Measurements from ENCODE around the gene UNC13B.
"Not testable (repeated sequence)": the region's sequence is repeated elsewhere in the genome, so short reads cannot be mapped to it uniquely, and the experiment has no call there.

Gene UNC13B

DNA sequence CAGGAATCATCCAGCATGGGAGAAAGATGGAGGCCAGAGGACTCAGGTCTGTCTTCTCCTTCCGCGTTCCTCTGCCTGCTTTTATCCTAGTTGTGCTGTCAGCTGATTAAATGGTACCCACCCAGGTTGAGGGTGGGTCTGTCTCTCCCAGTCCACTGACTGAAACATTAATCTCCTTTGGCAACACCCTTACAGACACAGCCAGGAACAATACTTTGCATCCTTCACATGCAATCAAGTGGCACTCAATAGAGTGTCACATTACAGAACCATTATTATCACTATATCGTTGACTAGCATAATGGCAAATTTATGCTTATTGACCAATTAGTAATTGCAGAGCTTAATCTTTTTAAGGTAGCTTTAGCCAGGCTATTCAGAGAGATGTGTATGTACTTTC lies 64.8 kb downstream of the UNC13B start:
- Mint-ChIP-seq H3K9me3 (peaks cover 0 to 8% of the 10 kb centered on the region in 2 donors), H3K36me3 (no peaks in the 10 kb centered on the region), H3K27me3 (peaks cover 0 to 7% of the 10 kb centered on the region in 2 donors), H3K27ac (no peak overlapping the region), H3K4me3 (no peak overlapping the region), H3K4me1 (no peaks in the 10 kb centered on the region)
- no peak for ATAC-seq (replicated peaks)
- no peak for DNase-seq

DNA sequence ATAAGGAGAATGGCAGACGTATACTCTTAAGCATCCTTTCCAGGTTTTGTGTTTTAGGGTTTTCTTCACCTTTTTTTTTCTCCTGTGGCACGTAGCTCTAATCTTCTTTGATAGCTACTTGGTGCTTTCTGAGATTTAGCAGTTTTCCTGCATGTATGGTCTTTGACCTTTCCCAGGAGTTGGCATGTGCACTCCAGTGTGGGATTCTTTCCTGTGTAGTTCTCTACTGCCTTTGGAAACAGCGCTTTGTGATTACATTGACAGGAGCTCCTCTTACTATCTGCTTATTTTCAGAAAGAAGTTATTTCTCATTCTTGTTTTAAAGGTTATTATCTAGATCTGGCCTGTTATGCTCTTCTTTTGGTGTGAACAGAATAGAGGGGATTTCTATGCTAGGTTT lies 65.5 kb downstream of the UNC13B start:
- DNase-seq (no peak), ATAC-seq (replicated peaks) (no peak)
- no peaks in the 10 kb centered on the region for H3K36me3 Mint-ChIP-seq
- H3K4me1 Mint-ChIP-seq, result no peaks in the 10 kb centered on the region
- peaks cover 0 to 8% of the 10 kb centered on the region in 2 donors for H3K9me3 Mint-ChIP-seq
- peaks cover 0 to 7% of the 10 kb centered on the region in 2 donors for H3K27me3 Mint-ChIP-seq
- H3K4me3 Mint-ChIP-seq, result no peak overlapping the region
- no peak overlapping the region for H3K27ac Mint-ChIP-seq

- H3K4me3 Mint-ChIP-seq, result no peak overlapping the region
- H3K36me3 Mint-ChIP-seq, result no peaks in the 10 kb centered on the region
- no peaks in the 10 kb centered on the region for H3K9me3 Mint-ChIP-seq
- H3K4me1 Mint-ChIP-seq, result no peaks in the 10 kb centered on the region
- DNase-seq, result no peak
- H3K27ac Mint-ChIP-seq, result no peak overlapping the region
- peaks cover 0 to 7% of the 10 kb centered on the region in 2 donors for H3K27me3 Mint-ChIP-seq
- ATAC-seq (replicated peaks), result no peak
These were observed 67.4 kb downstream of the UNC13B start for GRCh38 chr9:35229066-35229778.

DNA sequence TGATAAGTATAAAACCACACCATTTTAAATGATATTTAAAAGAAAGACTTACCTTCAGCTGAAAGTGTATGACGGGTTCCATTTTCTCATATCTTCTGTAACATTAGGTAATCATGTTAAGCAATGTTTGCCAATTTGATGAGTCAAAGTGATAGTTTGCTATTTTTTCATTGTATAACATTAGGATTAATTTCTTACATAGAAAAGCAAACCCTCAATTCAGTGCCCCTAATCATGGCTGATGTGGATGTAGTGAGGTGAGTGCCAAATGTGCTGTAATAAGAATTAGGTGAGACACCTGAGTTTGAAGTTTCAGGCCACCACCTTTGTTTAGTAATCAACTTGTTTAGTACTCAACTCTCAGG lies 68.0 kb downstream of the UNC13B start:
- Mint-ChIP-seq H3K27ac (no peak overlapping the region), H3K36me3 (no peaks in the 10 kb centered on the region), H3K27me3 (peaks cover 0 to 7% of the 10 kb centered on the region in 2 donors), H3K9me3 (no peaks in the 10 kb centered on the region), H3K4me3 (no peak overlapping the region), H3K4me1 (no peaks in the 10 kb centered on the region)
- ATAC-seq (replicated peaks) (no peak), DNase-seq (no peak)

- no peak for DNase-seq
- no peaks in the 10 kb centered on the region for H3K9me3 Mint-ChIP-seq
- no peak overlapping the region for H3K27ac Mint-ChIP-seq
- ATAC-seq (replicated peaks), result no peak
- no peak overlapping the region for H3K4me3 Mint-ChIP-seq
- no peaks in the 10 kb centered on the region for H3K36me3 Mint-ChIP-seq
- no peaks in the 10 kb centered on the region for H3K27me3 Mint-ChIP-seq
- H3K4me1 Mint-ChIP-seq, result no peaks in the 10 kb centered on the region
These were observed 71.2 kb downstream of the UNC13B start for GRCh38 chr9:35232867-35233544.

GRCh38 chr9:35236692-35237091 lies 74.9 kb downstream of the UNC13B start:
- Mint-ChIP-seq H3K27me3 (no peaks in the 10 kb centered on the region), H3K36me3 (peaks cover 2 to 3% of the 10 kb centered on the region in 2 donors), H3K9me3 (peaks cover 3 to 4% of the 10 kb centered on the region in 2 donors), H3K27ac (no peak overlapping the region), H3K4me3 (no peak overlapping the region), H3K4me1 (no peaks in the 10 kb centered on the region)
- no peak for ATAC-seq (replicated peaks)
- no peak for DNase-seq

DNA sequence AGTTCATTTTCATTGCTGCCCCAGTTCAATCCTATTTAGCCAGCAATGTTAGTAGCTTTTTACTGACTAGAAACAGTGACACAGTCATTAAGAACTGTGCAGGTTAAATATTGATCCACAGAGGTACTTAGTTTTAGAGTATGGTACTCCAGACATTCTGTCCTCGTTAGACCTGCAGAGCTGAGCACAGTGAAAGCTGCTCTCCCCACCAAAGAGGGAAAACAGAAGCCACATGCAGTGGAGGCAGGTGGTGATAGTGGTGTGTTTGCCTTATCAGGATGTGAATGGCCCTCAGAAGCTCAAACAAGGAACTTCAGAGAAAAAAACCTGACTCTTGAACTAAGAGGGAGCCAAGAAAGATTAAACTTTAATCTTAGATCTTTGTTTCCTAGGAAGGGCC lies 75.5 kb downstream of the UNC13B start:
- ATAC-seq (replicated peaks), result no peak
- DNase-seq, result no peak
- Mint-ChIP-seq H3K9me3 (peaks cover 3 to 4% of the 10 kb centered on the region in 2 donors), H3K27ac (no peak overlapping the region), H3K4me3 (no peak overlapping the region), H3K4me1 (no peaks in the 10 kb centered on the region), H3K36me3 (peaks cover 2 to 3% of the 10 kb centered on the region in 2 donors), H3K27me3 (no peaks in the 10 kb centered on the region)

GRCh38 chr9:35245945-35246344 lies 84.1 kb downstream of the UNC13B start:
- H3K4me3 Mint-ChIP-seq; H3K9me3 Mint-ChIP-seq; H3K4me1 Mint-ChIP-seq; DNase-seq; H3K27ac Mint-ChIP-seq; ATAC-seq (replicated peaks); H3K36me3 Mint-ChIP-seq: not testable (repeated sequence)
- H3K27me3 Mint-ChIP-seq, result peaks cover 15 to 22% of the 10 kb centered on the region in 2 donors

GRCh38 chr9:35253075-35253474 lies 91.3 kb downstream of the UNC13B start:
- H3K27me3 Mint-ChIP-seq, result peaks cover 12 to 22% of the 10 kb centered on the region in 2 donors
- DNase-seq, result no peak
- no peak for ATAC-seq (replicated peaks)
- no peaks in the 10 kb centered on the region for H3K4me1 Mint-ChIP-seq
- H3K9me3 Mint-ChIP-seq, result no peaks in the 10 kb centered on the region
- H3K4me3 Mint-ChIP-seq, result no peak overlapping the region
- no peaks in the 10 kb centered on the region for H3K36me3 Mint-ChIP-seq
- no peak overlapping the region for H3K27ac Mint-ChIP-seq

- H3K4me3 Mint-ChIP-seq, result no peak overlapping the region
These were observed 92.4 kb downstream of the UNC13B start for GRCh38 chr9:35254237-35254636.

DNA sequence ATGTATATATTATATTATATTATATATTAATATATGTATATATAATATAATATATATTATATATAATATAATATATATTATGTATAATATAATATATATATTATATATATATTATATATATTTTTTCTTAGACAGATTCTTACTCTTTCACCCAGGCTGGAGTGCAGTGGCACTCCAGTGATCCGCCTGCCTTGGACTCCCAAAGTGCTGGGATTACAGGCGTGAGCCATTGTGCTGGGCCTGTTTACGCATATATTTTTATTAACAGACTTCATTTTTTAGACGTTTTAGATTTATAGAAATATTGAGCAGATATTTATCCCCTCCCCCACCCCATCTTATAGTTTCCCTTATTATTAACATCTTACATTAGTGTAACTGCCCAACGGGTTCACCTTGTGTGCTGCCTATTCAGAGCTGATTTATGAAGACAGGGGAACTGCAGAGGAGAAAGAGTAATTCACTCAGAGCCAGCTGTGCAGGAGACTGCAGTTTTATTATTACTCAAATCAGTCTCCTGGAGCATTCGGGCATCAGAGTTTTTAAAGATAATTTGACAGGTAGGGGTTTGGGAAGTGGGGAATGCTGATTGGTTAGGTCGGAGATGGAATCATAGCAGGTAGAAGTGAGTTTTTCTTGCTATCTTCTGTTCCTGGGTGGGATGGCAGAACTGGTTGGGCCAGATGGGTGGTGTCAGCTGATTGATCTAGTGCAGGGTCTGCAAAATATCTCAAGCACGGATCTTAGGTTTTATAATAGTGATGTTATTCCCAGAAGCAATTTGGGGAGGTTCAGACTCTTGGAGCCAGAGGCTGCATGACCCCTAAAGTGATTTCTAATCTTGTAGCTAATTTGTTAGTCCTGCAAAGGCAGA lies 93.4 kb downstream of the UNC13B start:
- Mint-ChIP-seq H3K4me1 (no peaks in the 10 kb centered on the region), H3K36me3 (no peaks in the 10 kb centered on the region), H3K9me3 (no peaks in the 10 kb centered on the region), H3K27ac (peak overlapping the region; percentile 25), H3K4me3 (no peak overlapping the region), H3K27me3 (peaks cover 0 to 3% of the 10 kb centered on the region in 2 donors)
- ATAC-seq (replicated peaks) (no peak), DNase-seq (no peak)

More at GRCh38 chr9:35254237-35254636, 92.4 kb downstream of the UNC13B start:
- H3K4me1 Mint-ChIP-seq, result no peaks in the 10 kb centered on the region
- no peak for ATAC-seq (replicated peaks)
- no peak for DNase-seq
- H3K36me3 Mint-ChIP-seq, result no peaks in the 10 kb centered on the region
- peaks cover under 1 to 13% of the 10 kb centered on the region in 2 donors for H3K27me3 Mint-ChIP-seq
- no peaks in the 10 kb centered on the region for H3K9me3 Mint-ChIP-seq
- H3K27ac Mint-ChIP-seq, result no peak overlapping the region

DNA sequence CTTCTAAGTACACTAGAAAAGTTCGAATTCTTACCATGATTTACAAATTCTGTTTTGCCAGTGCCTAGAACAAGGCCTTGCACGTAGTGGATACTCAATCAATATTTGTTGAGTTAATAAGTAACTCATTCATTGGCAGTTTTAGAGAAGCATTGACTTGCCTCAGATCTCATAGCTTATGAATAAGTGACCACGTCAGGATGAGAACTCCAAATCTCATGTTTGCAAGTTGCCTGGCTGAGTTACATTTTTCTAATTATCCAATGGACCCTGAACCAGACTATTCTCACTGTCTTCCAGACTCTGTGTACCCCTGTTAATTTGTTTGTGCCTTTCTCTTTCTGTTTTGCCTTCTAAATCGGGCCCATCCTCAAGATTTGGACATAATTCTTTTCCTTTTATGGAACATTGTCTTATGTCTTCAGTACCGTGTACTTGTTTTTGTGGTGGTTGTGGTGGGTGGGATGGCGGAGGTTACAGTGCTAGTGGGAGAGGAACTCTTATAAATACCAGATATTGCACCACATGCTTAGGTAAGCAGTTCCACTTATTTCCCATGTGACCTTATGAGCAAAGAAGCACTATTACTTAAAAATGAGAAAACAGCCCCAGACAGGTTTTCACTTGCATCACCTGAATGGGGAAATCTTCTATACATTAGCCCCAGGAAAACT lies 96.3 kb downstream of the UNC13B start:
- peaks cover 4 to 7% of the 10 kb centered on the region in 2 donors for H3K27me3 Mint-ChIP-seq
- no peak overlapping the region for H3K27ac Mint-ChIP-seq
- H3K36me3 Mint-ChIP-seq, result no peaks in the 10 kb centered on the region
- H3K4me1 Mint-ChIP-seq, result no peaks in the 10 kb centered on the region
- H3K9me3 Mint-ChIP-seq, result no peaks in the 10 kb centered on the region
- no peak for DNase-seq
- no peak for ATAC-seq (replicated peaks)
- H3K4me3 Mint-ChIP-seq, result no peak overlapping the region

GRCh38 chr9:35258660-35259474 lies 97.1 kb downstream of the UNC13B start:
- H3K36me3 Mint-ChIP-seq, result no peaks in the 10 kb centered on the region
- ATAC-seq (replicated peaks) (peak in 1 of 2 donors; percentile 55), DNase-seq (no peak)
- no peak overlapping the region for H3K4me3 Mint-ChIP-seq
- peaks cover 4 to 10% of the 10 kb centered on the region in 2 donors for H3K27me3 Mint-ChIP-seq
- no peak overlapping the region for H3K27ac Mint-ChIP-seq
- H3K9me3 Mint-ChIP-seq, result no peaks in the 10 kb centered on the region
- H3K4me1 Mint-ChIP-seq, result no peaks in the 10 kb centered on the region
